ENCODE data around the gene PTBP1. TPM values are rescaled to one million over a fixed set of nuclear protein-coding genes. Genes with fewer than 3 reads are reported as not detected.

Gene PTBP1
- total and polyA plus RNA-seq, 3 donors from 2014 or later = 116 to 196 (median 168) TPM

DNA sequence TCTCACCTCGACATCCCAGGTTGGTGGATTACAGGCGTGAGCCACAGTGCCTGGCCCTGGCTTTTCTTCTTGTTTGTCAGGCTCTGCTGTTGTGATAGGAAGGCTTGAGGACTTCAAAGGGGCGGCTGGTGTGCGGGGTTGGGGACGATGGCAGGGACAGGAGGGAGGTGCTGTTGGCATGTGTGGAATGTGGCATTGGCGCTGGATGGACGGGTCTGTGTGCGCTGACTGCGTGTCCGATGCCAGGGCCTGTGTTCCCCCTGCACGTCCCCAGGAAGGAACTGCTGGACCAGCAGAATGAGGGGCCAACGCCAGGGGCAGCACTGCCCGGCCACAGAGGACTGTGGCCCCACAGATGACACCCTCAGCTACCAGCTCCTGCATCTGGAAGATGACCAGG, 12.7 kb upstream of the PTBP1 start:
- Histone ChIP-seq H3K36me3 (ENCODE audit: low read depth, missing control alignments) (no peaks in the 10 kb centered on the region), H3K27me3 (no peaks in the 10 kb centered on the region), H3K4me3 (no peak overlapping the region), H3K4me1 (peaks cover 21% of the 10 kb centered on the region), H3K27ac (no peak overlapping the region), H3K9me3 (no peaks in the 10 kb centered on the region)
- intact Hi-C loops (cut with DNase I; ENCODE audit: low total_unique reads) = loop anchor here (10.0 kb wide), 1 partner anchor 140 kb away; the partner anchor contains the start of gene ARID3A
- TF ChIP-seq, protein P1, sequence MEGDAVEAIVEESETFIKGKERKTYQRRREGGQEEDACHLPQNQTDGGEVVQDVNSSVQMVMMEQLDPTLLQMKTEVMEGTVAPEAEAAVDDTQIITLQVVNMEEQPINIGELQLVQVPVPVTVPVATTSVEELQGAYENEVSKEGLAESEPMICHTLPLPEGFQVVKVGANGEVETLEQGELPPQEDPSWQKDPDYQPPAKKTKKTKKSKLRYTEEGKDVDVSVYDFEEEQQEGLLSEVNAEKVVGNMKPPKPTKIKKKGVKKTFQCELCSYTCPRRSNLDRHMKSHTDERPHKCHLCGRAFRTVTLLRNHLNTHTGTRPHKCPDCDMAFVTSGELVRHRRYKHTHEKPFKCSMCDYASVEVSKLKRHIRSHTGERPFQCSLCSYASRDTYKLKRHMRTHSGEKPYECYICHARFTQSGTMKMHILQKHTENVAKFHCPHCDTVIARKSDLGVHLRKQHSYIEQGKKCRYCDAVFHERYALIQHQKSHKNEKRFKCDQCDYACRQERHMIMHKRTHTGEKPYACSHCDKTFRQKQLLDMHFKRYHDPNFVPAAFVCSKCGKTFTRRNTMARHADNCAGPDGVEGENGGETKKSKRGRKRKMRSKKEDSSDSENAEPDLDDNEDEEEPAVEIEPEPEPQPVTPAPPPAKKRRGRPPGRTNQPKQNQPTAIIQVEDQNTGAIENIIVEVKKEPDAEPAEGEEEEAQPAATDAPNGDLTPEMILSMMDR (IDR thresholded peaks at IDR 0.05) = no peak
- TF ChIP-seq POLR2A (IDR thresholded peaks at IDR 0.05) = no peak
- WGBS, 2 donors = 55 to 72% methylated on average over 12 to 13 of the region's 13 CpGs
- no peak for DNase-seq

DNA sequence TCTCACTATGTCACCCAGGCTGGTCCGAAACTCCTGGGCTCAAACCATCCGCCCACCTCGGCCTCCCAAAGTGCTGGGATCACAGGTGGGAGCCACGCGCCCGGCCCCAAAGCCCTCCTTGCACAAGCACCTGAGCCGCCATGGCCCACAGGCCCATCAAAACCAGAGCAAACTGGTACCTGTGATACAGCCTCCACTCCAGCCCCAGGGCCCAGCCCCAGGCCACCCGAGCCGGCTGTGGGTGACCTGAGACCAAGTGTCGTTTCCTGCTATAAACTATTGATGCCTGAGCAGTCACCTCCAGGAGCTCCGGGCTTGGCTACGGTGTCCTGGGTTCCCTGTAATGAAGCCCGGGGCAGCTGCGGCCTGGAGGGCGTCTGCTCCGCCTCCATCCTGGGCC, 9.7 kb upstream of the PTBP1 start:
- 94 to 96% methylated on average over 8 to 16 of the region's 16 CpGs for WGBS, 2 donors
- Histone ChIP-seq H3K9me3 (no peaks in the 10 kb centered on the region), H3K27ac (peak overlapping the region in 1 of 2 donors; percentile 21), H3K27me3 (no peaks in the 10 kb centered on the region), H3K4me1 (peaks cover 17% of the 10 kb centered on the region), H3K4me3 (no peak overlapping the region), H3K36me3 (ENCODE audit: low read depth, missing control alignments) (no peaks in the 10 kb centered on the region)
- intact Hi-C loops (cut with DNase I; ENCODE audit: low total_unique reads) = loop anchor here (10.0 kb wide), 1 partner anchor 137 kb away; the partner anchor contains the start of gene ARID3A
- no peak for DNase-seq
- TF ChIP-seq, protein P1 (IDR thresholded peaks at IDR 0.05) = no peak
- TF ChIP-seq POLR2A (IDR thresholded peaks at IDR 0.05) = no peak

DNA sequence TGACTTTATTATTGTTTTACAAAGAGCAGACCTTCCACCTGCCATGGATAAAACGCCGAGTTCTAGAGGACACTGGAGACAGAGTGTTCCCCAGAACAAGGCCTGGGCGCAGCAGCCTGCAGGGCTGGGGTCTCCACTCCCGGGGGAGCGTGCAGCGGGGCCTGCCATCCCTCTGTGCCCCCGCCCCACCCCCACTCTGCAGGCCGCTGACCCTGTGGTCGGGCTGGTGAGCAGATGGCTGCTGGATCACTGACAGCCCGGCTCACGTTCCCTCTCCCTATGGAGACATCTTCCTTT, 8.6 kb upstream of the PTBP1 start:
- WGBS, 2 donors = 37 to 56% methylated on average over 6 to 11 of the region's 11 CpGs
- Histone ChIP-seq H3K27me3 (no peaks in the 10 kb centered on the region), H3K4me3 (no peak overlapping the region), H3K9me3 (no peaks in the 10 kb centered on the region), H3K27ac (peak overlapping the region in 1 of 2 donors; percentile 51), H3K36me3 (ENCODE audit: low read depth, missing control alignments) (no peaks in the 10 kb centered on the region), H3K4me1 (peaks cover 10% of the 10 kb centered on the region)
- intact Hi-C loops (cut with DNase I; ENCODE audit: low total_unique reads) = loop anchor here (10.0 kb wide), 1 partner anchor 136 kb away; the partner anchor contains the start of gene ARID3A
- DNase-seq = no peak
- no peak for TF ChIP-seq POLR2A (IDR thresholded peaks at IDR 0.05)
- TF ChIP-seq, protein P1 (IDR thresholded peaks at IDR 0.05) = no peak

DNA sequence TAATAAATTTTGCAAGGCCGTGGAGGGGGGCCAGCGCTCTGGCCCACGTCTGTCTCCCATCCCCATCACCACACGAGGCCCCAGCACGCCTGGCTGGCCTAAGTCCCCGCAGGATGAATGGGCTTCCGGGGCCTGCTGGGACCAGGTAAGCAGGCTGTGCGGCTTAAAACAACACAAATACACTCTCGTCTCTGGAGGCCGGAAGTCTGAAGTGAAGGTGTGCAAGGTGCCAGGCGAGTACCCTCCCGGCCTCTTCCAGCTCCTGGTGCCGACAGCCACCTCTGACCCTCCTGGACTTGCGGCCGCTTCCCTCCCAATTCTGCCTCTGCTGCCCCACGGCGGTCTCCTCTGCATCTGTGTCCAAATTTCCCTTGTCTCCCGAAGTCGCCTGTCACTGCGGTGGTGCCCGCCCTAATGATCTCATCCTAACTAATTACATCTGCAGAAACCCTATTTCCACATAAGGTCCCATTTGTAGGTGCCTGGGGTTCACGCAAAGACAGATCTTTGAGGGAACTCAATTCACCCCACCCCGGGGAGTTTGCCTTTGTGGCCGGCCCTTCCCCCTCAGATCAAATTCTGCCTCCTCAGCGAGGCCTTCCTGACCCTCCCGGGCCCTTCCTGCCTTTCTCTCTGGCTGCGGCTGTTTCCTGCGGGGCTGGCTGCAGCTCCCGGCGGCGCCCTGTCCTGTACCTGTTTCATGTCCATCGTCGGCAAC, 8.1 kb upstream of the PTBP1 start:
- intact Hi-C loops (cut with DNase I; ENCODE audit: low total_unique reads) = loop anchor here (10.0 kb wide), 1 partner anchor 136 kb away; the partner anchor contains the start of gene ARID3A
- H3K4me1 ChIP-seq = peaks cover 10% of the 10 kb centered on the region
- 61 to 65% methylated on average over 29 to 33 of the region's 33 CpGs for WGBS, 2 donors
- peak overlapping the region in 1 of 2 donors; percentile 51 for H3K27ac ChIP-seq
- no peaks in the 10 kb centered on the region for H3K36me3 ChIP-seq (ENCODE audit: low read depth, missing control alignments)
- no peaks in the 10 kb centered on the region for H3K9me3 ChIP-seq
- TF ChIP-seq POLR2A (IDR thresholded peaks at IDR 0.05) = no peak
- TF ChIP-seq, protein P1 (IDR thresholded peaks at IDR 0.05) = no peak
- no peaks in the 10 kb centered on the region for H3K27me3 ChIP-seq
- no peak overlapping the region for H3K4me3 ChIP-seq
- DNase-seq = no peak

DNA sequence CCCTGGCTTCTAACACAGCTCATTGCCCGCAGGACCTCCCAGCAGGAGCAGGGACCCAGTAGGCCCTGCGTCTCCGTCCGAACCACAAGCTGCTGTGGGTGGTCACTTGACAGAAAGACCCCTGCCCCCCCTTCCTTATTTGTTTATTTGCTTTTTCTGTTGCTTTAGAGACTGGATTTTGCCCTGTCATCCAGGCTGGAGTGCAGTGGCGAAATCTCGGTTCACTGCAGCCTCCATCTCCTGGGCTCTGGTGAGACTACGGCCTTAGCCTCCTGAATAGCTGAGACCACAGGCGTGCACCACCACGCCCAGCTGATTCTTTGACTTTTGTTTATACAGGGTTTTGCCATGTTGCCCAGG, 7.6 kb upstream of the PTBP1 start:
- Histone ChIP-seq H3K4me3 (no peak overlapping the region), H3K36me3 (ENCODE audit: low read depth, missing control alignments) (no peaks in the 10 kb centered on the region), H3K9me3 (no peaks in the 10 kb centered on the region), H3K27ac (peak overlapping the region in 1 of 2 donors; percentile 51), H3K27me3 (no peaks in the 10 kb centered on the region), H3K4me1 (peaks cover 8% of the 10 kb centered on the region)
- no peak for DNase-seq
- 81 to 86% methylated on average over 9 of the region's 9 CpGs for WGBS, 2 donors
- intact Hi-C loops (cut with DNase I; ENCODE audit: low total_unique reads) = loop anchor here (10.0 kb wide), 1 partner anchor 135 kb away; the partner anchor contains the start of gene ARID3A
- TF ChIP-seq, protein P1 (IDR thresholded peaks at IDR 0.05) = no peak
- TF ChIP-seq POLR2A (IDR thresholded peaks at IDR 0.05) = no peak

All from testis (tissue), 3 donors.